Measurements from ENCODE around the gene C2orf72.
"Not testable (repeated sequence)": the region's sequence is repeated elsewhere in the genome, so short reads cannot be mapped to it uniquely, and the experiment has no call there.

C2orf72 gene

GRCh38 chr2:231015926-231016325, 21.4 kb upstream of the C2orf72 start:
- no peak for DNase-seq

GRCh38 chr2:231016566-231017230, 20.6 kb upstream of the C2orf72 start:
- no peak for DNase-seq

GRCh38 chr2:231017231-231017598, 20.1 kb upstream of the C2orf72 start:
- DNase-seq = no peak

- DNase-seq = no peak
Observed at GRCh38 chr2:231018184-231018583, 19.1 kb upstream of the C2orf72 start.

GRCh38 chr2:231025059-231025458, 12.3 kb upstream of the C2orf72 start:
- DNase-seq = not testable (repeated sequence)

- DNase-seq = no peak
Observed at GRCh38 chr2:231028889-231029288, 8.4 kb upstream of the C2orf72 start.

GRCh38 chr2:231029563-231029962, 7.8 kb upstream of the C2orf72 start:
- DNase-seq = no peak

- DNase-seq = no peak
Observed at GRCh38 chr2:231030725-231031124, 6.6 kb upstream of the C2orf72 start.

- DNase-seq = no peak
Observed at GRCh38 chr2:231032575-231033140, 4.7 kb upstream of the C2orf72 start.

- DNase-seq = no peak
Observed at GRCh38 chr2:231033147-231034132, 3.9 kb upstream of the C2orf72 start.

- no peak for DNase-seq
Observed at GRCh38 chr2:231034291-231034882, 2.9 kb upstream of the C2orf72 start.

GRCh38 chr2:231036131-231036530, 1.2 kb upstream of the C2orf72 start:
- DNase-seq = no peak

GRCh38 chr2:231036578-231037106, 681 bp upstream of the C2orf72 start:
- DNase-seq = no peak

- no peak for DNase-seq
Observed at GRCh38 chr2:231037731-231038482, 584 bp downstream of the C2orf72 start.

- DNase-seq = no peak
Observed at GRCh38 chr2:231038483-231039293, 1.4 kb downstream of the C2orf72 start.

GRCh38 chr2:231039294-231039664, 2.0 kb downstream of the C2orf72 start:
- no peak for DNase-seq

- no peak for DNase-seq
Observed at GRCh38 chr2:231039821-231040364, 2.6 kb downstream of the C2orf72 start.

GRCh38 chr2:231041061-231041689, 3.9 kb downstream of the C2orf72 start:
- DNase-seq = no peak

GRCh38 chr2:231043796-231044195, 6.5 kb downstream of the C2orf72 start:
- DNase-seq = no peak

GRCh38 chr2:231046916-231047273, 9.6 kb downstream of the C2orf72 start:
- no peak for DNase-seq
